ENCODE measurements around the gene HPN.

The HPN gene

GRCh38 chr19:35033067-35034004, 8.2 kb upstream of the HPN start:
- no peak overlapping the region for H3K4me3 ChIP-seq (ENCODE audit: control insufficient read depth, low read depth, low read length)
- DNase-seq (ENCODE audit: low read depth) = no peak
- no peak for TF ChIP-seq CTCF (conservative IDR thresholded peaks at IDR 0.05; ENCODE audit: control insufficient read depth, insufficient read depth, low read depth, low read length)

- H3K4me3 ChIP-seq (ENCODE audit: control insufficient read depth, low read depth, low read length) = no peak overlapping the region
- no peak for DNase-seq (ENCODE audit: low read depth)
- TF ChIP-seq CTCF (conservative IDR thresholded peaks at IDR 0.05; ENCODE audit: control insufficient read depth, insufficient read depth, low read depth, low read length) = no peak
Measured at GRCh38 chr19:35034005-35034502, 7.5 kb upstream of the HPN start.

- DNase-seq (ENCODE audit: low read depth) = no peak
- no peak overlapping the region for H3K4me3 ChIP-seq (ENCODE audit: control insufficient read depth, low read depth, low read length)
- TF ChIP-seq CTCF (conservative IDR thresholded peaks at IDR 0.05; ENCODE audit: control insufficient read depth, insufficient read depth, low read depth, low read length) = no peak
Measured at GRCh38 chr19:35034588-35035382, 6.7 kb upstream of the HPN start.

GRCh38 chr19:35037716-35038622, 3.6 kb upstream of the HPN start:
- TF ChIP-seq CTCF (conservative IDR thresholded peaks at IDR 0.05; ENCODE audit: control insufficient read depth, insufficient read depth, low read depth, low read length) = no peak
- DNase-seq (ENCODE audit: low read depth) = no peak
- H3K4me3 ChIP-seq (ENCODE audit: control insufficient read depth, low read depth, low read length) = no peak overlapping the region

- no peak overlapping the region for H3K4me3 ChIP-seq (ENCODE audit: control insufficient read depth, low read depth, low read length)
Measured at GRCh38 chr19:35038623-35039512, 2.7 kb upstream of the HPN start.

More at GRCh38 chr19:35038623-35039512, 2.7 kb upstream of the HPN start:
- no peak for TF ChIP-seq CTCF (conservative IDR thresholded peaks at IDR 0.05; ENCODE audit: control insufficient read depth, insufficient read depth, low read depth, low read length)
- DNase-seq (ENCODE audit: low read depth) = no peak
